ENCODE results near the gene SORBS1.

DNA sequence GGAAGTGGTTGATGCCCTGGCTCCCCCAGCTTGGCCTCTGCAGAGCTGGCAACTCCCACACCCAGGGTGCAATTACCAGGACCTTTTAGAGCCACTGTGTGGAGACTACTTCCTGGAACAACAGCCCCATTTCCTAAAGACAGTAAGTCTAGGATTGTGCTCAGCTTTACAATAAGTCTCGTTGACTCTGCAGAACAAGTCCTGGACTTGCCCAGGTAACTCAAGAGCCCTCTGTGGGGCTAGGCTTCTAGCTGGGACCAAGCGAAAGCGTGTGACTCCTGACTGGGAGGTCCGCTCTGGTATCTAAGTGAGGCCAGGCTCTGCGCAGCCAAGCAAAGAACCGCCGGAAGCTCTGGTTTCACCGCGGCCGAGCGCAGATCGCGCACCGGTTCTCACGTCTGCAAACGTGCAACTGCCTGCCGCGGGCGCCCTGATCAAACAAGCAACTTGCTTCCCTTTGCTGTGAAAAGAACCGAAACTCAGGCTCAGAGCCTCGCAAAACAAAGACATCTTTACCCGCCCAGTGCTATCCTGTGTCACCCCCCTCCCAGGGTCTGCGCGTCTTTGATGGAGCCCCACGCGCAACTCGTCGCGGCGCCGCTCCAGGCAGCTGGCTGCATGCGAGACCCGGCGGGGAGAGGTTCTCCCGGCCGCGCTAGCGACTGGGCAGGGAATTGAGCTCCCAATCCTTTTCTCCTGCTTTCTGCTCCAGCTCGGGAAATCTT lies 266.0 kb downstream of the SORBS1 start:
- TF ChIP-seq, protein P1, sequence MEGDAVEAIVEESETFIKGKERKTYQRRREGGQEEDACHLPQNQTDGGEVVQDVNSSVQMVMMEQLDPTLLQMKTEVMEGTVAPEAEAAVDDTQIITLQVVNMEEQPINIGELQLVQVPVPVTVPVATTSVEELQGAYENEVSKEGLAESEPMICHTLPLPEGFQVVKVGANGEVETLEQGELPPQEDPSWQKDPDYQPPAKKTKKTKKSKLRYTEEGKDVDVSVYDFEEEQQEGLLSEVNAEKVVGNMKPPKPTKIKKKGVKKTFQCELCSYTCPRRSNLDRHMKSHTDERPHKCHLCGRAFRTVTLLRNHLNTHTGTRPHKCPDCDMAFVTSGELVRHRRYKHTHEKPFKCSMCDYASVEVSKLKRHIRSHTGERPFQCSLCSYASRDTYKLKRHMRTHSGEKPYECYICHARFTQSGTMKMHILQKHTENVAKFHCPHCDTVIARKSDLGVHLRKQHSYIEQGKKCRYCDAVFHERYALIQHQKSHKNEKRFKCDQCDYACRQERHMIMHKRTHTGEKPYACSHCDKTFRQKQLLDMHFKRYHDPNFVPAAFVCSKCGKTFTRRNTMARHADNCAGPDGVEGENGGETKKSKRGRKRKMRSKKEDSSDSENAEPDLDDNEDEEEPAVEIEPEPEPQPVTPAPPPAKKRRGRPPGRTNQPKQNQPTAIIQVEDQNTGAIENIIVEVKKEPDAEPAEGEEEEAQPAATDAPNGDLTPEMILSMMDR (IDR thresholded peaks at IDR 0.05), result no peak
- TF ChIP-seq POLR2A (IDR thresholded peaks at IDR 0.05), result no peak
- TF ChIP-seq POLR2AphosphoS5 (IDR thresholded peaks at IDR 0.05), result no peak

All from suprapubic skin (tissue), 4 donors.